Measurements from ENCODE around the gene RFX3.

RFX3 gene

GRCh38 chr9:3458806-3459475, 66.9 kb downstream of the RFX3 start:
- TF ChIP-seq CTCF (IDR thresholded peaks at IDR 0.05; ENCODE audit: control insufficient read depth, insufficient read depth, low read depth, low read length, missing control alignments) = no peak
- no peak overlapping the region for H3K4me3 ChIP-seq (ENCODE audit: control insufficient read depth, low read depth, low read length)
- DNase-seq (ENCODE audit: low read depth) = no peak

GRCh38 chr9:3457175-3457574, 68.6 kb downstream of the RFX3 start:
- TF ChIP-seq CTCF (IDR thresholded peaks at IDR 0.05; ENCODE audit: control insufficient read depth, insufficient read depth, low read depth, low read length, missing control alignments) = no peak

GRCh38 chr9:3455717-3456116, 70.1 kb downstream of the RFX3 start:
- DNase-seq (ENCODE audit: low read depth) = no peak
- no peak overlapping the region for H3K4me3 ChIP-seq (ENCODE audit: control insufficient read depth, low read depth, low read length)
- no peak for TF ChIP-seq CTCF (IDR thresholded peaks at IDR 0.05; ENCODE audit: control insufficient read depth, insufficient read depth, low read depth, low read length, missing control alignments)

More at GRCh38 chr9:3457175-3457574, 68.6 kb downstream of the RFX3 start:
- no peak for DNase-seq (ENCODE audit: low read depth)
- no peak overlapping the region for H3K4me3 ChIP-seq (ENCODE audit: control insufficient read depth, low read depth, low read length)

- TF ChIP-seq CTCF (IDR thresholded peaks at IDR 0.05; ENCODE audit: control insufficient read depth, insufficient read depth, low read depth, low read length, missing control alignments) = no peak
- no peak overlapping the region for H3K4me3 ChIP-seq (ENCODE audit: control insufficient read depth, low read depth, low read length)
- no peak for DNase-seq (ENCODE audit: low read depth)
These were observed 70.7 kb downstream of the RFX3 start for GRCh38 chr9:3455094-3455493.

GRCh38 chr9:3451956-3452355, 73.8 kb downstream of the RFX3 start:
- DNase-seq (ENCODE audit: low read depth) = no peak
- H3K4me3 ChIP-seq (ENCODE audit: control insufficient read depth, low read depth, low read length) = no peak overlapping the region
- no peak for TF ChIP-seq CTCF (IDR thresholded peaks at IDR 0.05; ENCODE audit: control insufficient read depth, insufficient read depth, low read depth, low read length, missing control alignments)

- no peak overlapping the region for H3K4me3 ChIP-seq (ENCODE audit: control insufficient read depth, low read depth, low read length)
- TF ChIP-seq CTCF (IDR thresholded peaks at IDR 0.05; ENCODE audit: control insufficient read depth, insufficient read depth, low read depth, low read length, missing control alignments) = no peak
- DNase-seq (ENCODE audit: low read depth) = no peak
These were observed 78.0 kb downstream of the RFX3 start for GRCh38 chr9:3447788-3448187.
